Esophagus squamous epithelium (tissue), 4 donors: ENCODE results near the gene LRFN3.

Source experiments
- POLR2A ChIP-seq, 4 donors: fragments of 450-650 bp; IDR thresholded peaks; one replicate each; pipeline ENCODE4 v1.6.1; 2017; ENCODE audit warnings: antibody characterized with exemption in 4 of 4, mild to moderate bottlenecking in 4 of 4, moderate library complexity in 3 of 4
- TF ChIP-seq, protein P1 (sequence below), 6 experiments: fragments of 450-650 bp in 4 of 6; fragments of 200-600 bp in 2 of 6; sonication (generic) in 2 of 6; IDR thresholded peaks; one replicate each; pipeline ENCODE4 v1.5.1; 2016 to 2019; ENCODE audit warnings: antibody characterized with exemption in 6 of 6, mild to moderate bottlenecking in 4 of 6, moderate library complexity in 4 of 6

GRCh38 chr19:35960432-35960972 is 24.3 kb downstream of the LRFN3 start:
- TF ChIP-seq, protein P1, sequence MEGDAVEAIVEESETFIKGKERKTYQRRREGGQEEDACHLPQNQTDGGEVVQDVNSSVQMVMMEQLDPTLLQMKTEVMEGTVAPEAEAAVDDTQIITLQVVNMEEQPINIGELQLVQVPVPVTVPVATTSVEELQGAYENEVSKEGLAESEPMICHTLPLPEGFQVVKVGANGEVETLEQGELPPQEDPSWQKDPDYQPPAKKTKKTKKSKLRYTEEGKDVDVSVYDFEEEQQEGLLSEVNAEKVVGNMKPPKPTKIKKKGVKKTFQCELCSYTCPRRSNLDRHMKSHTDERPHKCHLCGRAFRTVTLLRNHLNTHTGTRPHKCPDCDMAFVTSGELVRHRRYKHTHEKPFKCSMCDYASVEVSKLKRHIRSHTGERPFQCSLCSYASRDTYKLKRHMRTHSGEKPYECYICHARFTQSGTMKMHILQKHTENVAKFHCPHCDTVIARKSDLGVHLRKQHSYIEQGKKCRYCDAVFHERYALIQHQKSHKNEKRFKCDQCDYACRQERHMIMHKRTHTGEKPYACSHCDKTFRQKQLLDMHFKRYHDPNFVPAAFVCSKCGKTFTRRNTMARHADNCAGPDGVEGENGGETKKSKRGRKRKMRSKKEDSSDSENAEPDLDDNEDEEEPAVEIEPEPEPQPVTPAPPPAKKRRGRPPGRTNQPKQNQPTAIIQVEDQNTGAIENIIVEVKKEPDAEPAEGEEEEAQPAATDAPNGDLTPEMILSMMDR (IDR thresholded peaks at IDR 0.05), result no peak
- no peak for TF ChIP-seq POLR2A (IDR thresholded peaks at IDR 0.05)
